NCI-H2171 treated with DMSO at 0.1 percent for 48 hours (cell line): ENCODE data around the gene RNASE7.
A peak's percentile ranks its signal among the peaks of the same experiment; 100 is the strongest.
"Not testable (repeated sequence)": the region's sequence is repeated elsewhere in the genome, so short reads cannot be mapped to it uniquely, and the experiment has no call there.

Experiments
- DNase-seq: peaks from one replicate; lab custom pipeline; 2025; lab: John Stamatoyannopoulos, UW

The RNASE7 gene

DNA sequence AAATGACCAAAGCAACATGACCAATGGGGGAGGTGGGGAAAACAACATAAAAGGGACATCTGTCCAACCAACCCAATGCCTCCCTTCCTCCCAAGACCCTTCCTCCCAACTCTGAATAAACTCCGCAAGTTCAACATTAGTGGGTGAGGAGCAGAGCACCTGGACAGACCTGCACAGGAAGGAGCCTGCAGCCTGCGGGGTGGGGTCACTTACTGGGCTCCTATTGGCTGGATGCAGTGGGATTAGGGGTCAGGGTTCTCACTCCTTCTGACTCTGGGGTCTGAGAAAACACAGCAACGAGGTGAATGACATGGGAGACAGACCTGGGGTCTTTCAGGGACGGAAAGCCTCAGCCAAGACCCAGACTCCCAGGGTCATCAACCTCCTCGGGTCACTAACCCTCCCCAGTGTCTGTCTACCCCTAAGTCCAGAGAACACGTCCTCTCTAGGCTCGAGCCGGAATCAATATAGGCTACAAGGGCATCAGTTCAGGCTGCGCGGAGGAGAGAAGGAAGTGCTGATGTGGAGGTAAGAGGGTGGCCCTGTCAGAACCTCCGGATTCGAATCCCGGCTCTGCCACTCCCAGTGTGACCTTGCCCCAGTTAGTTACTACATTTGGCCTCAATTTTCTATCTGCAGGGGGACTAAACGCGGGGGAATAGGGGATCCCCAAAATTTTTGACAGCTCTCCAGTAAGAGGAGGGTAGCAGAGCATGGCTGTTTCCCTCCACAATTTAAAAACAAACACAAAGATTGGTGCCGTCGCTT is 18.2 kb upstream of the RNASE7 start:
- no peak for DNase-seq

GRCh38 chr14:21024585-21025370 is 17.4 kb upstream of the RNASE7 start, which contains the start of gene NDRG2:
TSS of gene NDRG2 (minus strand) at chr14:21025061. CDS start at chr14:21023315, 1,746 bp downstream.
- DNase-seq, result peak; percentile 80

DNA sequence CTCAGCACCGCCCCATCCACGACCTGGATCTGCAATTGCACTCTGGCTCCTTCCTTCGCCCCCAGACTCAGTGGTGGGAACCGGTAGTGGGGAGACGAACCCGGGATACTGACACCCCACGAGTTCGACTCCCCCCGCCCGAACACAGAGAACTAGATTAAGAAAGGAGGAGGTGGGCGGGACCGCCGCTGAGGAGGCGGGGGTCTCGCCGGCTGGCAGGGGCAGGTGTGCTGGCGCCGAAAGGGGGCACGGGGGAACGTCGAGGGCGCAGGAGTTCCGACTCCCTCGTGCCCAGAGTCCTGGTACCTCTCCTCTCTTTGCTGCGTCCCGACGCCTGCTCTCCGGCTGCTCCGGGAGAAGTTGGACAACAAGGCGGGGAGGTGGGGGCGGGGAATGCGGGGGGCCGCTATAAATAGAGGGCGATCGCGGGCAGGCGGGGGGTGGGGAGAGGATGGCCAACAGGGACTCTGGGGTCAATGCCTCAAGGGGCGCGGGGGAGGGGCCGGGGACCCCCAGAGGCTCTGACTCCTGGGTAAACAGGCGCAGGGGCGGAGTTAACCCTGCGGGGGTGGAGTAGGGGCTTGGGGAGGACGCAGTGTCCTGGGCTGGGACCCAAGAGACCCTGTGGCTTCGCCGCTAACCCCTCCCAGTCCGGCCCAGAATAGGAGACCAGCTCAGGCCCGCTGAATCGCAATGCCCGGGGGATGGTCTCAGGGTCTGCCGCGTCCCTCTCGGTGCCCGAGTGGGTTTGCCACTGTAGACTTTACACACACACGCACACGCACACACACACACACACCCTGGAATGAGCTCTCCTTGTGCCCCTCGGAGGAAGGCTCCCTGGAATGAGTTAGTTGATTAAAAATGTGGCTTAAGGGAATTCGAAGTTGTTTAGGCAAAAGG is 16.5 kb upstream of the RNASE7 start:
- DNase-seq, result peak; percentile 61

GRCh38 chr14:21026274-21026987 is 15.7 kb upstream of the RNASE7 start:
- DNase-seq, result no peak

DNA sequence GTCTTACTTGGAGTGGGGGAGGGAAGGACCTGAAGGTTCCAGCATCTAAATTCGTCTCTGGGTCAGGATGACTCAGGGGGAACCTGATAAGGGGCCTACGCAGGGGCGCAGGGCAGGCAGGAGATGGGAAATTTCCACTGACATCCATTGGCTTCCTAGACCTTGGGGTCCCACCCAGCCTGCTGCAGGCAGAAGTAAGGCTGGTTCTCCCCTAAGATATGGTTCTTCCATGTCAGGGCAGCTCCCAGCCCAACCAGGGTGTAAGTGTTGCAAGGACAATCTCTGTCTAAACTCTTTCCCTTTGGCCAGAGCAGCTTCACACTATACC is 15.2 kb upstream of the RNASE7 start:
- DNase-seq, result no peak

DNA sequence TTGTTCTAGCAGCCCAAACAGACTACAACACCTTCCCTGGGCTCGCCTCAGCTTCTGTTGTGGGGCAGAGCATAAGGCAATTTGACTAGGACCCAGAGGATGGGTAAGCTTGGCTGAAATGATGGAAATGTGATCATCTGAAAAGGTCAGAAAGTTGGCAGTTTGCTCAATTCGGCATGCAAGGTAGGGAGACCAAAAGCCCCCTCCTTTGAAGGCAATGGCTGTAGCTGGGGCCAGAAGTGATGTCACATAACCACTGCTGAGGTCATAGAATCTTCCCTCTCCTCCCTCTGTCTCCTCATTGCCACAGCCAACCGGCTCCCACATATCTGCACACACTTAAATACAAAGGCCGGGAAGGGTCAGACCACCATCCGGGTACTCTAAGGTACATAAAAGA is 12.2 kb upstream of the RNASE7 start, which contains the start of gene TPPP2:
Gene TPPP2 (plus strand): TSS at position 301 of the 400 bp plus-strand sequence. CDS start 365 bp downstream, outside the sequence.
- DNase-seq, result no peak

DNA sequence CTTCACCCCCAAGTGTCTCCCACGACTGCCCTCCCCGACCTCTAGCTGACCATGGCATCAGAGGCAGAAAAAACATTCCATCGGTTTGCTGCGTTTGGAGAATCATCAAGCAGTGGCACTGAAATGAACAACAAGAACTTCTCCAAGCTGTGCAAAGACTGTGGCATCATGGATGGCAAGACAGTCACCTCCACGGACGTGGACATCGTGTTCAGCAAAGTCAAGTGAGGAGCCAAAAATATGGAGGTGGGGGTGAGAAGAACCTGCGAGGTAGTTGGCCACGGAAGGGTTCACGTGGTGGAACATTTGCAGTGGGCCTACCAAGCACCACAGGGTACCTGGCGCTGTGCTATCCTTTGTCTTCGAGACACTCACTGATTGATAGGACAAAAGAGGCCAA is 11.6 kb upstream of the RNASE7 start:
- DNase-seq, result no peak

DNA sequence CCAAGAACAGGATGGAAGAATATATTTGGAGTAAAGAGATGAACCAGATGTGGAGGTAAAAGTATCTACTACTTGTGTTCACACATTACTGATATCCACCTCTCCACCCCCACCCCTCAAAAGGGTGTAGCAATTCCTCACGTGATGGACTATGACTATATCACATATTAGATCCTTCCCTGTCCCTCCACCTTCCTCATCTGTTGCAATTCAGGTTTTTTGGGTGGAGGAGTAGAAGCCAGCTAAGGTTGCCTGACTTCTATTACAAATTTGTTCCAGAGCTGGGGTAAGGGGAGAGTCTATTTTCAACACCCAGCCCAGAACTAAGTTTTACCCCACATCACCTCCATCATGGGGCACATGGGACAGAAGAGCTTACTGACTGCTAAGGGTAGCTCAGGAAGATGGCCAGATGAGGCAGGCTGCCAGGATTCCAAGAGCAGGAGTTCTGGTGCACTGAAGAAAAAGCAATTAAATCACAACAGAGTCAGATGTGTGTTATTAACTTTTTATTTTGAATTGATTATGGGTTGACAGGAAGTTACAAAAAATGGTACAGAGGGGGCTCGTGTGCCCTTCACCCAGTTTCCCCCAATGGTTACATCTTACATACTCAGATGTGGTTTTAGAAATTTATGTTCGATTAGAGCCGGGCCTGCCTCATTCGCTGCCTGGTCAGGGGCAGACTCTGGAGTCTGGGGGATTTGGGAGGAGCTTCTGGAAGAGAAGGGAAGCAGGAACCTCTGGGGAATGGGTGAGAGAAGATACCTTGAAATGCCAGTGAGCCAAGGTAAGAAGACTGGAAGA is 9.6 kb upstream of the RNASE7 start:
- DNase-seq, result no peak

DNA sequence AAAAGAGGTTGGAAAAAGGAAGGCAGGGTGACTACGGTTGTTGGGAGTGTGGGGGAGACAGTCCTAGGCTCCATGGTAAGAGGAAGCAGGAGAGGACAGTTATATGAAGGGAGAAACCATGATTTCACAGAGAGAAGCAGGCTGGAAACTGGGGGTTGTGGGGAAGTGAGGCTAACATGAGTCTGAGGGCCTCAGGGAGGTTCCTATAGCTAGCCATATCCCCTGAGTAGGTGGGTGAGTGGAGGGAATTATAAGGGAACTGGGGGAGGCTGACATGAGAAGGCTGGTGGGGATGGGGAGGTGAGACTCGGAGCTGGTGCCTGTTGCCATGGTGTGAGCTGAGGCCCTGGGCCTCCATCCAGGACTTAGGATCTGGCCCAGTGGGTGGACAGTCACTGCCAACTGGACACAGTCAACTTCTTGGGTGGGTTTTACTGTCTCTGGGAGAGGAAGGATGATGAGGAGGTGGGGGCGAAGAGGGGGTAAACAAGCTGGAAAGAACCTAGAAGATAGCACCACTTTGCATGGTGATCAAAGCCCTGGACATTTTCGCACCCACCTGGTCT is 8.9 kb upstream of the RNASE7 start:
- no peak for DNase-seq

DNA sequence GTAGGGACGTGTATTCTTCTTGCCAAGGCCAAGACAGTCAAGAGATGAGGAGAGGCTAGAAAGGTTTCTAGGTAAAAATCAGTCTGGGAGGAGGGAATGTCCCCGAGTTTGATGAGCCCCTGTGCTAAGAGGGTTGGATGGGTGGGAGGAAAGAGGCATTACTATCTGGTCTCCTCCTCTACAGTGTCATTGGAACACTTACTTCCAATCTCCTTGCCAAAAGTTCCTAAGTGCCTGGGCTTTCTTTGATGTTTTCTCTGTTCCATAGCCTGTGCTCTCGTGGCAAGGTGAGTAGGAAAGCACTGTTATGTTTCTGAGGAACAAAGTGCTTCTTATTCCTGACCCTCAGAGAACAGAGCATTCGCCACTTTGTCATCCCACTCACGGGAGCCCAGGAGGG is 7.5 kb upstream of the RNASE7 start, which contains the start of gene RNASE13:
Gene RNASE13 (minus strand): TSS at position 101 of the 400 bp plus-strand sequence. CDS start 519 bp downstream, outside the sequence.
- no peak for DNase-seq

DNA sequence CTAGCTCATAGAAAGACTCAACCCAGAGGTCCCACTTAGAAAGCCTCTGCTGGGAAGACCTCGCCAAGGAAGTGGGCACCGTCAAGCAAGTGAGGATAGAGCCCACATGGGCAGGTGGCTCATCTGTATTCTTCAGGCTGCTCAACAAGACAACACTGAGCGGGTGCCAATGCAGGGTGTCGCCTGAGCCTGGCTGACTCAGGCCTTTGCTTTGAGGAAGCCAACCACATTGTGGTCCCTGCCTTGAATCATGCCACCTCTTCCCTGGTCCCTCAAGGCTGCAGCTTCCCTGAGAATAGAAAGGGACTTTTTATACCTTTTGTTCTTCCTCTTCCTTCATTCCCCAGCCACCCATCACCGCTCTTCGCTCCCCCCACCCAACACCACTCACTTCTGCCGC is 5.4 kb upstream of the RNASE7 start:
- DNase-seq, result no peak

- DNase-seq, result no peak
Measured at GRCh38 chr14:21037156-21037555, 5.0 kb upstream of the RNASE7 start.

DNA sequence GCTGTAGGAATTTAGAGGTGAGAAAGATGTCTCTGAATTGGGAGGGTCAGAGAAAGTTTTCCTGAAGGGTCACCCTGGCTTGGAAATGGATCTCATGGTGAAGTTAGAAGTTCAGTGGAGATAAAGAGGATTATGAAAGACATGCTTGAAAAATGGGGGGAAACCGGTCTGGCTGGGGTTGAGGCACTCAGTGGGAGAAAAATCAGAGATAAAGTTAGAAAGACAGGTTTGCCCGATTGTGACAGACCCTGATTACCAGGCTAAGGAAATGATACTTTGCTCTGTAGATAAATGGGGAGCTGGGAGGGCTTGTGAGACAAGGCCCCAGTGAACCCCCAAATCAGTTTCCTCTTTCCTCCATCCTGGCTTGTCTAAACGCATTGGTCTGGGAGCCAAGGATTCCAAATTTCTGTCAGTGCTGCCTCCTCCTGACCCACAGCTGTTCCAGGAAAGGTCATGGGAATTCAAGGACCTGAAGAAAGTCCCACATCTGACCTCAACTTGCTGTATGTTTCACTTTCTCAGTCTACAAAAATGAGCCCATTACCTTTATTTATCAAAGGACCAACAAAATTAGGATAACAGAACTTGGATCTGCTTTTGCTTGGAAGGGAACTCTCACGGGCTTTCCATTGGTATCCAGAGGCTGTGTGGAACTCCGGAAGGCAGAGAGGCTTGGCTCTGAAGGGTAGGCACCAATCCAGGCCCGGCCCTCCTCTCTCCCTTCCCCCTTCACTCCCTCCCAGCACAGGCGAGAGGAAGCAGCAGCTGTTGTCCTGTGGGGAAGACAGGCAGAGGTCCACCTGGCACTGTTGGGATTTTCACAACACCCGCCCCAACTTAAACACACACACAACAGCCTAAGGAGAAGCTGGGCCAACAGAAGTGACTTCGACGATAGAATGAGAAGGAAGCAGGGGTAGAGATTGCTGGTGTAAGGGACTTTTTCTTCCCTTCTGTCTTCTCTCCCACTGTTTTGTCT is 3.4 kb upstream of the RNASE7 start:
- DNase-seq, result peak; percentile 82

- DNase-seq, result peak; percentile 76
Measured at GRCh38 chr14:21039585-21040369, 2.4 kb upstream of the RNASE7 start.

- no peak for DNase-seq
Measured at GRCh38 chr14:21040370-21040925, 1.7 kb upstream of the RNASE7 start.

GRCh38 chr14:21040941-21041340 is 1.2 kb upstream of the RNASE7 start:
- DNase-seq, result not testable (repeated sequence)

- no peak for DNase-seq
Measured at GRCh38 chr14:21042918-21043317, 756 bp downstream of the RNASE7 start.
